K562 (cell line): ENCODE data around the gene PPEF2. TPM values are rescaled to one million over a fixed set of nuclear protein-coding genes. Genes with fewer than 3 reads are reported as not detected.

Experiments
- ATAC-seq: fragments of 200-7000 bp; cut with Tn5 transposase; 3 replicates; pipeline ENCODE4 v1.9.1; 2020; ENCODE audit warnings: moderate library complexity
- BruUV-seq: library from RNA; stranded (reverse); fragments of 400-500 nt; replicated peaks from 2 replicates; lab custom pipeline; 2021; lab: Mats Ljungman, UMichigan
- CTCF ChIA-PET: fragments of 300-600 bp; formaldehyde crosslinking; extraction: SDS; loops from one replicate; lab custom pipeline; 2021; ENCODE audit warnings: low intra/inter-chr PET ratio; lab: Yijun Ruan, JAX
- POLR2A ChIA-PET: fragments of 300-600, 350-650 bp; sonication (Branson Sonifier 250); formaldehyde crosslinking; extraction: SDS; loops from one replicate; lab custom pipeline; 2021; ENCODE audit warnings: antibody characterized with exemption, inconsistent platforms; lab: Yijun Ruan, JAX
- DNase-seq, 4 experiments: peaks; one replicate each; pipeline versions ENCODE4 v3.0.0 to v3.0.0-alpha.2; 2011 to 2018; ENCODE audit warnings: low spot score in 3 of 4, mixed read lengths in 3 of 4; ENCODE audit errors: extremely low read depth in 1 of 4
- FAIRE-seq: peaks from 2 replicates; lab custom pipeline; 2011; peaks lifted over from hg19 to GRCh38; lab: Jason Lieb, UNC
- H2AFZ ChIP-seq: 2 replicates; pipeline ENCODE4 v1.6.0; 2011; ENCODE audit warnings: low read depth, low read length, control low read depth, inconsistent platforms
- H3K27ac ChIP-seq: fragments of 200-600 bp; 3 replicates; pipeline ENCODE4 v1.8.0; 2011; ENCODE audit warnings: low read depth, mild to moderate bottlenecking, control low read depth, inconsistent platforms, low read length, moderate library complexity, mixed read lengths; ENCODE audit errors: extremely low read depth
- H3K27me3 ChIP-seq, 2 experiments: fragments of 300-600 bp in 1 of 2; 2 replicates in 1 of 2; 3 replicates in 1 of 2; pipeline versions ENCODE4 v1.6.0 to v1.8.0; 2011; ENCODE audit warnings: inconsistent platforms in 2 of 2, low read length in 2 of 2, mild to moderate bottlenecking in 1 of 2, mixed read lengths in 1 of 2, moderate library complexity in 1 of 2; ENCODE audit not compliant: control insufficient read depth in 2 of 2, insufficient read depth in 2 of 2
- H3K36me3 ChIP-seq: fragments of 300-600 bp; 3 replicates; pipeline ENCODE4 v1.8.0; 2011; ENCODE audit warnings: mild to moderate bottlenecking, low read length, inconsistent platforms; ENCODE audit not compliant: control insufficient read depth, insufficient read depth
- H3K4me1 ChIP-seq, 2 experiments: fragments of 200-600 bp in 1 of 2; replicated peaks in 1 of 2; 2 replicates in 1 of 2; 3 replicates in 1 of 2; pipeline versions ENCODE4 v1.5.1 to v1.8.0; 2011; ENCODE audit warnings: inconsistent platforms in 2 of 2, low read length in 2 of 2, mild to moderate bottlenecking in 1 of 2, mixed read lengths in 1 of 2, moderate library complexity in 1 of 2; ENCODE audit not compliant: control insufficient read depth in 2 of 2, insufficient read depth in 2 of 2
- H3K4me2 ChIP-seq: 2 replicates; pipeline ENCODE4 v1.6.1; 2011; ENCODE audit warnings: low read length, control low read depth, inconsistent platforms, mixed read lengths; ENCODE audit not compliant: insufficient read depth
- H3K4me3 ChIP-seq: fragments of 200-600 bp; sonication (generic), shearing (Covaris generic); 2 replicates; pipeline ENCODE4 v1.5.1; 2016; ENCODE audit warnings: control low read depth, inconsistent platforms
- H3K79me2 ChIP-seq: fragments of 200-600 bp; 3 replicates; pipeline ENCODE4 v1.8.0; 2011; ENCODE audit warnings: low read length, inconsistent platforms; ENCODE audit not compliant: control insufficient read depth, insufficient read depth
- H3K9ac ChIP-seq, 2 experiments: 2 replicates each; pipeline versions ENCODE4 v1.6.0 to v1.6.1; 2011; ENCODE audit warnings: low read depth in 2 of 2, low read length in 2 of 2, control low read depth in 1 of 2, inconsistent platforms in 1 of 2, mild to moderate bottlenecking in 1 of 2, mixed read lengths in 1 of 2; ENCODE audit not compliant: insufficient read depth in 1 of 2
- H3K9me1 ChIP-seq: one replicate; pipeline ENCODE4 v1.6.0; 2011; ENCODE audit warnings: inconsistent platforms, mild to moderate bottlenecking, low read length, moderate library complexity; ENCODE audit not compliant: control insufficient read depth, insufficient read depth
- H3K9me3 ChIP-seq: replicated peaks from 2 replicates; pipeline ENCODE4 v1.5.1; 2011; ENCODE audit warnings: low read depth, low read length, inconsistent platforms; ENCODE audit not compliant: control insufficient read depth, insufficient read depth
- H4K20me1 ChIP-seq: replicated peaks from 2 replicates; pipeline ENCODE4 v1.6.1; 2011; ENCODE audit warnings: low read length, inconsistent platforms, mixed read lengths; ENCODE audit not compliant: control insufficient read depth, insufficient read depth
- ARHGAP35 ChIP-seq: fragments of 450-650 bp; IDR thresholded peaks from 2 replicates; pipeline ENCODE4 v1.6.1; 2018; ENCODE audit not compliant: partially characterized antibody
- CGGBP1 ChIP-seq: fragments of 250-450 bp; sonication (Bioruptor Pico); IDR thresholded peaks from 2 replicates; pipeline ENCODE4 v1.9.0; 2021; ENCODE audit warnings: mild to moderate bottlenecking
- FOXA1 ChIP-seq: fragments of 450-650 bp; IDR thresholded peaks from 2 replicates; pipeline ENCODE4 v1.6.1; 2016; ENCODE audit warnings: mild to moderate bottlenecking, borderline replicate concordance
- KAT2B ChIP-seq: IDR thresholded peaks from one replicate; pipeline ENCODE4 v1.6.1; 2012; ENCODE audit warnings: low read depth, mild to moderate bottlenecking, control low read depth, inconsistent platforms, low read length, moderate library complexity
- MXI1 ChIP-seq: IDR thresholded peaks from 2 replicates; pipeline ENCODE4 v1.6.1; 2011; ENCODE audit warnings: low read depth, mild to moderate bottlenecking, improper control_type of control experiment, low read length
- PCBP1 ChIP-seq: fragments of 200-400 bp; formaldehyde crosslinking; IDR thresholded peaks from 2 replicates; pipeline ENCODE4 v1.6.1; 2018; ENCODE audit warnings: mild to moderate bottlenecking, low read depth, low read length; ENCODE audit not compliant: poor library complexity, severe bottlenecking
- PRPF4 ChIP-seq: fragments of 200-400 bp; formaldehyde crosslinking; IDR thresholded peaks from one replicate; pipeline ENCODE4 v1.6.1; 2017; ENCODE audit warnings: low read length, low read depth, mild to moderate bottlenecking; ENCODE audit not compliant: insufficient read depth, poor library complexity, severe bottlenecking
- RAD21 ChIP-seq, 2 experiments: fragments of 250-450 bp in 1 of 2; fragments of 450-650 bp in 1 of 2; sonication (Bioruptor Pico) in 1 of 2; formaldehyde crosslinking in 1 of 2; IDR thresholded peaks in 1 of 2; conservative IDR thresholded peaks in 1 of 2; 2 replicates each; pipeline versions ENCODE4 v1.4.0 to v1.8.0; 2020 to 2022; ENCODE audit warnings: mild to moderate bottlenecking in 2 of 2, moderate library complexity in 1 of 2
- SP1 ChIP-seq: sonication (generic); formaldehyde crosslinking; IDR thresholded peaks from 2 replicates; pipeline ENCODE4 v1.8.1; 2022; ENCODE audit warnings: mild to moderate bottlenecking, missing genetic modification reagents
- TBL1XR1 ChIP-seq, 2 experiments: IDR thresholded peaks; 2 replicates each; pipeline ENCODE4 v1.6.1; 2012; ENCODE audit warnings: improper control_type of control experiment in 2 of 2, low read length in 2 of 2, mild to moderate bottlenecking in 1 of 2
- TRIM25 ChIP-seq: fragments of 450-650 bp; IDR thresholded peaks from 2 replicates; pipeline ENCODE4 v1.7.0; 2016; ENCODE audit warnings: borderline replicate concordance
- ZNF140 ChIP-seq: fragments of 250-450 bp; sonication (Bioruptor Pico); IDR thresholded peaks from 2 replicates; pipeline ENCODE4 v1.8.0; 2021; ENCODE audit warnings: moderate library complexity, mild to moderate bottlenecking, inconsistent platforms
- ZNF280B ChIP-seq: fragments of 250-450 bp; sonication (Bioruptor Pico); IDR thresholded peaks from 2 replicates; pipeline ENCODE4 v1.5.1; 2021; ENCODE audit warnings: mild to moderate bottlenecking
- ZNF449 ChIP-seq: fragments of 250-450 bp; sonication (Bioruptor Pico); IDR thresholded peaks from 2 replicates; pipeline ENCODE4 v1.8.0; 2022; ENCODE audit warnings: moderate library complexity, mild to moderate bottlenecking, inconsistent platforms
- ZNF740 ChIP-seq, 3 experiments: fragments of 200-800 bp in 1 of 3; sonication (Bioruptor generic) in 1 of 3; sonication (generic) in 1 of 3; formaldehyde crosslinking in 1 of 3; IDR thresholded peaks; 2 replicates each; pipeline versions ENCODE4 v1.6.1 to v1.8.0; 2016 to 2022; ENCODE audit warnings: mild to moderate bottlenecking in 2 of 3, missing compliant biosample characterization in 2 of 3, missing genetic modification characterization in 2 of 3, missing genetic modification reagents in 1 of 3
- ZNF785 ChIP-seq: fragments of 250-450 bp; sonication (Bioruptor Pico); IDR thresholded peaks from 2 replicates; pipeline ENCODE4 v1.4.0; 2020; ENCODE audit warnings: mild to moderate bottlenecking
- WGBS: fragments of 100-300 bp; shearing (Covaris generic); methylation state at CpG from one replicate; pipeline ENCODE4 v1.1.6; 2016; ENCODE audit warnings: low coverage, mixed read lengths; ENCODE audit not compliant: insufficient coverage; ENCODE audit errors: missing lambda C conversion rate; 5-methylcytosine and 5-hydroxymethylcytosine counted together
- in situ Hi-C: fragments of 300-500 bp; cut with MboI; formaldehyde crosslinking; loops from 4 replicates; pipeline ENCODE4 v1.15.0; 2018; ENCODE audit warnings: inconsistent platforms, mixed read lengths
- intact Hi-C: fragments of 100-400 bp; cut with micrococcal nuclease; formaldehyde crosslinking; loops from 2 replicates; pipeline ENCODE4 v1.14.2; 2022
- polyA plus RNA-seq, 8 experiments: library from polyadenylated mRNA; depleted of rRNA in 4 of 8; stranded (reverse) in 5 of 8; unstranded in 3 of 8; fragments of >200 nt; fragmentation: Nextera tagmentation in 2 of 8; fragmentation: Illumina TruSeq in 1 of 8; extraction: Ambion mirVana in 2 of 8; extraction: Trizol in 1 of 8; gene quantifications; 2 replicates each; pipeline versions ENCODE4 v1.2.1 to v1.2.3, GENCODE V29; 2011 to 2014; ENCODE audit warnings: inconsistent platforms in 1 of 8, missing spikeins in 1 of 8
- total RNA-seq, 7 experiments: library from RNA; depleted of rRNA in 6 of 7; stranded (reverse); fragments of >200 nt in 6 of 7; fragmentation: Illumina TruSeq in 2 of 7; extraction: Trizol in 2 of 7; gene quantifications; 2 replicates each; pipeline versions ENCODE4 v1.2.1 to v1.2.3, GENCODE V29; 2011 to 2021; ENCODE audit warnings: low replicate concordance in 1 of 7

Gene PPEF2
- total and polyA plus RNA-seq, 9 of the 15 experiments (the other 6 are each of a cell fraction or from before 2014, with no cell fraction given): not detected

GRCh38 chr4:75930152-75930551 lies 27.9 kb upstream of the PPEF2 start:
- intact Hi-C loops: no loop called here
- Histone ChIP-seq H4K20me1 (no peaks in the 10 kb centered on the region), H3K27me3 (no peaks in the 10 kb centered on the region), H3K79me2 (no peaks in the 10 kb centered on the region), H3K4me1 (no peaks in the 10 kb centered on the region), H3K4me2 (no peak overlapping the region), H3K9ac (no peak overlapping the region), H3K9me3 (no peaks in the 10 kb centered on the region), H3K27ac (no peak overlapping the region), H3K36me3 (no peaks in the 10 kb centered on the region), H2AFZ (no peak overlapping the region), H3K9me1 (no peaks in the 10 kb centered on the region), H3K4me3 (no peak overlapping the region)
- no peak for ATAC-seq
- in situ Hi-C loops: no loop called here
- POLR2A ChIA-PET: interaction anchor here (0.8 to 1.1 kb wide), 2 partner anchors 9 to 218 kb away, joined by 3 read pairs; partner anchors contain the start of gene NUP54
- no peak for DNase-seq
- BruUV-seq: no TSS peak
- CTCF ChIA-PET: no interaction called here
- WGBS: 26% methylated on average over 3 of the region's 3 CpGs
- no peak for FAIRE-seq
- no peak for TF ChIP-seq ZNF785 (CRISPR knock-in tag)
- TF ChIP-seq ZNF740 (CRISPR knock-in tag; IDR thresholded peaks at IDR 0.05): no peak
- TF ChIP-seq ZNF740 (tag; IDR thresholded peaks at IDR 0.05): no peak
- TF ChIP-seq PRPF4: no peak
- no peak for TF ChIP-seq ZNF280B (CRISPR knock-in tag)
- TF ChIP-seq MXI1: no peak
- no peak for TF ChIP-seq ZNF140
- TF ChIP-seq KAT2B: no peak
- no peak for TF ChIP-seq ZNF449 (CRISPR knock-in tag)
- no peak for TF ChIP-seq TBL1XR1 (IDR thresholded peaks at IDR 0.05; ENCODE audit: low read length in 2 of 2)
- no peak for TF ChIP-seq ARHGAP35
- no peak for TF ChIP-seq PCBP1
- TF ChIP-seq SP1 (CRISPR knock-in tag): no peak
- no peak for TF ChIP-seq RAD21 (CRISPR knock-in tag; conservative IDR thresholded peaks at IDR 0.05 in 1 of 2, IDR thresholded peaks at IDR 0.05 in 1 of 2)
- no peak for TF ChIP-seq FOXA1
- TF ChIP-seq TRIM25: no peak
- no peak for TF ChIP-seq CGGBP1 (CRISPR knock-in tag)
